ENCODE measurements around the gene GALNT14.

GALNT14 gene

DNA sequence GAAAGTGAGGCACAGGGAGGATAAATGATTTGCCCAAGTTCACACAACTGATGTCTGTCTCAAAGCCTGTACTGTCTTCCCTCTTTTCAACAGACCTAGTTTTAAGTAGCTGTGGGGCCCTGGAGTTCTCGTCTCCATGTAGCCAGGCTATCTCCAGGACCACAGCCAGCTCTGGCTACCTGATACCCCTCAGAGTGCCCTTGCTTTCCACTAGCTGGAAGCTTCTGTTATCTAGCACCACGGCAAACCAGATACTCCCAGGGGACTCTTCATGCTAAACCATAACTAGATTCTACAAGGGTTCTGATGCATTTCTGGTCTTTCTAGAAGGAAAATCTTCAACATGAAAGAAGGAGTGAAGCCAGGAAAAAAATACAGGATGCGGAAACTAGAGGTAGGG lies 137.3 kb downstream of the GALNT14 start:
- no peak for DNase-seq (ENCODE audit: low read depth in 1 of 2, low spot score in 1 of 2)
- no peak for TF ChIP-seq JUND (IDR thresholded peaks at IDR 0.05; ENCODE audit: low read depth)
- in situ Hi-C loops (cut with HindIII; ENCODE audit: low pct_unique_long_range_greater_than_20kb, low sequenced_read_pairs): no loop called here

- in situ Hi-C loops (cut with HindIII; ENCODE audit: low pct_unique_long_range_greater_than_20kb, low sequenced_read_pairs): no loop called here
- DNase-seq (ENCODE audit: low read depth in 1 of 2, low spot score in 1 of 2): no peak
- no peak for TF ChIP-seq JUND (IDR thresholded peaks at IDR 0.05; ENCODE audit: low read depth)
Measured at GRCh38 chr2:30998672-30999071, 139.6 kb downstream of the GALNT14 start.

DNA sequence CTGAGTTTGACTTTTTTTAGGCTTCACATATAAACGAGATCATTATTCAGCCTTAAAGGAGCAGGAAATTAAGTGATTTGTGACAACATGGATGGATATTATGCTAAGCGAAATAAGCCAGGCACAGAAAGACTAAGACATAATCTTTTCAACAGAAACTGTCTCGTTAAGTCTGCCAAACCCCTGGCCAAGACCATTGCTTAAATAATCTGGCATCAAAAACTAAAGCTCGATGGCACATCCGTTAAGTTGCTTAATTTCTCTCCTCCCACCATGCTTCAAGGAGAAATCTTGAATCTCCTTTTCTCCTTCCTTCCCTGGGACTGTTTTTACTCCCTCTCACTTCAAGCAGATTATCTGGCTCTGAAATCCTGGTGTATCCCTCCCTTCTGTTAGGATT lies 140.3 kb downstream of the GALNT14 start:
- TF ChIP-seq JUND (IDR thresholded peaks at IDR 0.05; ENCODE audit: low read depth): no peak
- in situ Hi-C loops (cut with HindIII; ENCODE audit: low pct_unique_long_range_greater_than_20kb, low sequenced_read_pairs): no loop called here
- no peak for DNase-seq (ENCODE audit: low read depth in 1 of 2, low spot score in 1 of 2)

GRCh38 chr2:30994227-30995056 lies 143.8 kb downstream of the GALNT14 start:
- TF ChIP-seq JUND (IDR thresholded peaks at IDR 0.05; ENCODE audit: low read depth): no peak
- in situ Hi-C loops (cut with HindIII; ENCODE audit: low pct_unique_long_range_greater_than_20kb, low sequenced_read_pairs): no loop called here
- no peak for DNase-seq (ENCODE audit: low read depth in 1 of 2, low spot score in 1 of 2)

DNA sequence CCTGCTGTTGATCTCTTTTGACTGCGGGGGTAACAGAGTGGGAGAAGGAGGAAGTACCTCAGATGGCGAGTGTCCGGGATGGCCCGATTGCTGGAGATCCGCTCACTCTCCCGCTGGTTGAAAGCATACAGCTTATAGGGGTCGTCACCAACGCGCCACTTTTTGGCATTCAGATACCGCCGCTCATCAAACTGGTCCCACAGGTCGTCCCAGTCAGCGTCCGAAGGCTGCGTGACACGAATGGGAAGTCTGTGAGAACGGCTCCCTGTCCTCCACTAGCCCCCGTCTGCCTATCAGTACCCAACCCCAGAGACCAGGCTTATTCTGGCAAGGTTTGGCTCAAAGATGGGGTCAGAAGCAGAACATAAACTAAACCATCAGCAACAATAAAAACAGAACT lies 145.5 kb downstream of the GALNT14 start:
- in situ Hi-C loops (cut with HindIII; ENCODE audit: low pct_unique_long_range_greater_than_20kb, low sequenced_read_pairs): no loop called here
- TF ChIP-seq JUND (IDR thresholded peaks at IDR 0.05; ENCODE audit: low read depth): no peak
- DNase-seq (ENCODE audit: low read depth in 1 of 2, low spot score in 1 of 2): no peak

GRCh38 chr2:30990671-30991070 lies 147.6 kb downstream of the GALNT14 start:
- TF ChIP-seq JUND (IDR thresholded peaks at IDR 0.05; ENCODE audit: low read depth): no peak
- in situ Hi-C loops (cut with HindIII; ENCODE audit: low pct_unique_long_range_greater_than_20kb, low sequenced_read_pairs): no loop called here
- DNase-seq (ENCODE audit: low read depth in 1 of 2, low spot score in 1 of 2): peak in 1 of 2 experiments; percentile 24

DNA sequence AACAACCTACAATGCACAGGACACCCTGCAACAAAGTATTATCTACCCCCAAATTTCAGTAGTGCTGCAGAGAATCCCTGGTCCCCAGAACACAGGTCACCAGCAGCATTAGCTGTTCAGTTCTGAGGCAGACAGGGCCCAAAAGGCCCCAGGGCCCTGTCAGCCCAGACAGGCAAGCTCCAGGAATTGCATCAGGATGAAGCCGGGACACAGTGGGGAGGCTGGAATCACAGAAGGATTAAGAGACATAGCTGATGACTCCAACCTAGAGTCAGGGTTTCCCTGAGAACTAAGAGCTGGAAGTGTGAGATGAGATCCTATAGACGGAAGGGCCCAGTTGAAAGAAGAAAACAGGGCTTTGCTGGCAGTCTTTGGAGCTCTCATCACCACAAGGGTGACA lies 148.1 kb downstream of the GALNT14 start:
- TF ChIP-seq JUND (IDR thresholded peaks at IDR 0.05; ENCODE audit: low read depth): no peak
- in situ Hi-C loops (cut with HindIII; ENCODE audit: low pct_unique_long_range_greater_than_20kb, low sequenced_read_pairs): no loop called here
- peak in 1 of 2 experiments; percentile 10 for DNase-seq (ENCODE audit: low read depth in 1 of 2, low spot score in 1 of 2)

DNA sequence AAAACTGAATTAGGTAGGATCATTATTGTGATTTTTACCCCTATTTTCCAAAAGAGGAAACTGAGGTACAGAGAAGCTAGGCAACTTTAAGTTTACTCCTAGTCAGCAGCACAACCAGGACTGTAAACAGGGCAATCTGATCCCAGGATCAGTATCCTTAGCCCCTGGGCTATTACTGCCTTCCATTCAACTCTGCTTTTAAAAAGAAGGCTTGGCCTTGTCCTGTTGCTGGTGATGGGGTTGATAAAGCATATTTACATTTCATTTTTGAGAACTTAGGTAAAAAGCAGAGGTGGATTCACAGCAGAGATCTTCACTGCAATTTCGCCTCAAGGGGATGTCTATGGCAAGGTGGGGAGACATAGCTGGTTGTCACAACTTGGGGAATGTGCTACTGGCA lies 148.5 kb downstream of the GALNT14 start:
- DNase-seq (ENCODE audit: low read depth in 1 of 2, low spot score in 1 of 2): peak; percentile 4 to 64
- in situ Hi-C loops (cut with HindIII; ENCODE audit: low pct_unique_long_range_greater_than_20kb, low sequenced_read_pairs): no loop called here
- no peak for TF ChIP-seq JUND (IDR thresholded peaks at IDR 0.05; ENCODE audit: low read depth)

- no peak for TF ChIP-seq JUND (IDR thresholded peaks at IDR 0.05; ENCODE audit: low read depth)
- in situ Hi-C loops (cut with HindIII; ENCODE audit: low pct_unique_long_range_greater_than_20kb, low sequenced_read_pairs): no loop called here
- DNase-seq (ENCODE audit: low read depth in 1 of 2, low spot score in 1 of 2): no peak
Measured at GRCh38 chr2:30987566-30987965, 150.7 kb downstream of the GALNT14 start.

DNA sequence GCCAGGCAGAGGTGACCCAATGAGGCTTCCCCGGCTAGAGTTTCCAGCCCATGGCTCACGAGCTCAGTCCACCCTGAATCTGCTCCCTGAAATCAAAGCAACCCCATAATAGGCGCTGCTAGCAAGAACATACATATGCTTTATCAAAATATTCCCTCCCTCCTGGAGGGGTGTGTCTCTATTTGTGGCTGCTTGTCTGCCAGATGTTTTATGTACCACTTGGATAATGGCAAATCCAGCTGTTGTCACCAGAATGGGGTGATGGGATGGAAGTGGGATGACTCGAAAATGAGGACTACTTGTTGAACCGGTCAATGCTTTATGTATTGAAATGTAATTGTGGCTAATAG lies 152.0 kb downstream of the GALNT14 start:
- in situ Hi-C loops (cut with HindIII; ENCODE audit: low pct_unique_long_range_greater_than_20kb, low sequenced_read_pairs): no loop called here
- no peak for TF ChIP-seq JUND (IDR thresholded peaks at IDR 0.05; ENCODE audit: low read depth)
- DNase-seq (ENCODE audit: low read depth in 1 of 2, low spot score in 1 of 2): no peak

GRCh38 chr2:30985493-30986230 lies 152.6 kb downstream of the GALNT14 start:
- TF ChIP-seq JUND (IDR thresholded peaks at IDR 0.05; ENCODE audit: low read depth): no peak
- in situ Hi-C loops (cut with HindIII; ENCODE audit: low pct_unique_long_range_greater_than_20kb, low sequenced_read_pairs): no loop called here
- peak in 1 of 2 experiments; percentile 40 for DNase-seq (ENCODE audit: low read depth in 1 of 2, low spot score in 1 of 2)

DNA sequence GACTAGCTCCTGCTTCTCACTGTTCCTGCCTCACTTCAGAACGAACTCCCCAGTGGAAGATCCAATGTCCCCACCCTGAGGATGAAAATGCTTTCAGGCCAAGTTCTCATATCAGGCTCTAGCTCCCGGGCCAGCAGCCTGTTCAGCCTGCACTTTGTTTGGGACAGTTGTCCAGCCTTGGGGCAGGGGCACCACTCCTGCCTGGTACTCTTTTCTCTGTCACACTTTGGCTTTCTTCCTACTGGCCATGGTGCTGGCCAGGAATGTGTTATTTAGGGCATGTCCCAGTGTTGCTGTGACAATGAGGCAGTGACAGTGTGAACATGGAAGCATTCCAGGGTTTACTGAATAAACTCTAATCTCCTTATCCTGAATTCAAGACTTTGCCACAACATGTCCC lies 154.1 kb downstream of the GALNT14 start:
- in situ Hi-C loops (cut with HindIII; ENCODE audit: low pct_unique_long_range_greater_than_20kb, low sequenced_read_pairs): no loop called here
- peak in 1 of 2 experiments; percentile 47 for DNase-seq (ENCODE audit: low read depth in 1 of 2, low spot score in 1 of 2)
- no peak for TF ChIP-seq JUND (IDR thresholded peaks at IDR 0.05; ENCODE audit: low read depth)

DNA sequence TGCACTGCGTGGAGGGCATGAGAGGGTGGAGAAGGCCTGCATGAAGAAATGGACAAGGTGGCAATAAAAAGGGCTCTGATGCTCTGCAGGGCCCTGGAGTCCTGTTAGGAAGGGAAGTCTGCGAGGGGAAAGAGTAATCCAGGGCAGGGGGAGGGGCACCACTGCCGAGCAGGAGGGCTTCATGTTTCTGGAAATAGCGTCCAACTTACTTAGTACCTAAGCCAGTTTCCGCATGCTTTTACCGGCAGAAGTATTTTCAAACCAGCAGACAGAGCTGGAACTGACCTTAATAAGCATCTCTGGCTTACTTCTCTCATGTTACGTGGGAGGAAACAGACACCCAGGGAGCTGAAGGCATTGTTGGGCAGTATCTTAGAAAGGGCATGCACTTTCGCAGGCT lies 156.7 kb downstream of the GALNT14 start:
- no peak for DNase-seq (ENCODE audit: low read depth in 1 of 2, low spot score in 1 of 2)
- TF ChIP-seq JUND (IDR thresholded peaks at IDR 0.05; ENCODE audit: low read depth): no peak
- in situ Hi-C loops (cut with HindIII; ENCODE audit: low pct_unique_long_range_greater_than_20kb, low sequenced_read_pairs): no loop called here

All from T47D (cell line).